Neural progenitor cell (in vitro differentiated cells): ENCODE results near the gene PEX14. TPM values are rescaled to one million over a fixed set of nuclear protein-coding genes. Genes with fewer than 3 reads are reported as not detected.

Source experiments
- DNase-seq: peaks from one replicate; pipeline ENCODE4 v3.0.0-alpha.2; 2016; ENCODE audit warnings: low spot score
- H2AFZ ChIP-seq: fragments of 200-600 bp; sonication (generic); replicated peaks from 2 replicates; pipeline ENCODE4 v1.6.1; 2016; ENCODE audit warnings: antibody characterized with exemption
- H3F3A ChIP-seq: fragments of 200-600 bp; sonication (generic); 2 replicates; pipeline ENCODE4 v1.6.1; 2016; ENCODE audit warnings: antibody characterized with exemption, low read depth
- H3K27ac ChIP-seq: fragments of 200-600 bp; sonication (generic); 2 replicates; pipeline ENCODE4 v1.5.1; 2016; ENCODE audit warnings: mild to moderate bottlenecking
- H3K27me3 ChIP-seq: fragments of 200-600 bp; sonication (generic); 2 replicates; pipeline ENCODE4 v1.6.1; 2016; ENCODE audit warnings: mild to moderate bottlenecking, moderate library complexity
- H3K36me3 ChIP-seq: fragments of 200-600 bp; sonication (generic); 2 replicates; pipeline ENCODE4 v1.5.1; 2016
- H3K4me1 ChIP-seq: fragments of 200-600 bp; sonication (generic); 2 replicates; pipeline ENCODE4 v1.6.1; 2016; ENCODE audit warnings: mixed run types
- H3K4me2 ChIP-seq: fragments of 200-600 bp; sonication (generic); 2 replicates; pipeline ENCODE4 v1.6.1; 2016
- H3K4me3 ChIP-seq: fragments of 200-600 bp; sonication (generic); 2 replicates; pipeline ENCODE4 v1.5.1; 2016
- H3K79me2 ChIP-seq: fragments of 200-600 bp; sonication (generic); 2 replicates; pipeline ENCODE4 v1.6.1; 2016; ENCODE audit warnings: low read depth
- H3K9ac ChIP-seq: fragments of 200-600 bp; sonication (generic); 2 replicates; pipeline ENCODE4 v1.6.1; 2016
- H3K9me3 ChIP-seq: fragments of 200-600 bp; sonication (generic); 2 replicates; pipeline ENCODE4 v1.5.1; 2016; ENCODE audit warnings: low read depth
- H4K20me1 ChIP-seq: fragments of 200-600 bp; sonication (generic); 2 replicates; pipeline ENCODE4 v1.6.1; 2016; ENCODE audit warnings: low read depth
- H3K27ac Mint-ChIP-seq: 3 replicates; pipeline ENCODE4 v1.8.0; 2021; ENCODE audit warnings: mixed read lengths
- H3K27me3 Mint-ChIP-seq: 2 replicates; pipeline ENCODE4 v1.8.0; 2022; ENCODE audit warnings: low read depth, mild to moderate bottlenecking, inconsistent platforms, moderate library complexity, mixed read lengths; ENCODE audit not compliant: insufficient read depth
- H3K36me3 Mint-ChIP-seq: 3 replicates; pipeline ENCODE4 v1.8.0; 2021; ENCODE audit warnings: mixed read lengths
- H3K4me1 Mint-ChIP-seq: 3 replicates; pipeline ENCODE4 v1.8.0; 2021; ENCODE audit warnings: mixed read lengths
- H3K4me3 Mint-ChIP-seq: 3 replicates; pipeline ENCODE4 v1.8.0; 2021; ENCODE audit warnings: mild to moderate bottlenecking, moderate library complexity, mixed read lengths
- H3K9me3 Mint-ChIP-seq: 3 replicates; pipeline ENCODE4 v1.8.0; 2020; ENCODE audit warnings: mixed read lengths
- CTCF ChIP-seq: fragments of 200-600 bp; sonication (generic); IDR thresholded peaks from 2 replicates; pipeline ENCODE4 v1.5.1; 2017; ENCODE audit warnings: antibody characterized with exemption, mild to moderate bottlenecking
- EZH2 ChIP-seq: fragments of 200-600 bp; sonication (generic); IDR thresholded peaks from 2 replicates; pipeline ENCODE4 v1.6.1; 2017; ENCODE audit warnings: antibody characterized with exemption, mild to moderate bottlenecking, moderate library complexity
- EZH2phosphoT487 ChIP-seq: fragments of 200-600 bp; sonication (generic); IDR thresholded peaks from 2 replicates; pipeline ENCODE4 v1.6.1; 2017; ENCODE audit warnings: antibody characterized with exemption
- total RNA-seq: library from RNA; depleted of rRNA; stranded (reverse); fragments of >200 nt; gene quantifications from 2 replicates; pipeline ENCODE4 v1.2.3, GENCODE V29; 2015; ENCODE audit warnings: low replicate concordance

Gene PEX14
- total RNA-seq, 1 donor from 2014 or later, result 9.3 TPM

DNA sequence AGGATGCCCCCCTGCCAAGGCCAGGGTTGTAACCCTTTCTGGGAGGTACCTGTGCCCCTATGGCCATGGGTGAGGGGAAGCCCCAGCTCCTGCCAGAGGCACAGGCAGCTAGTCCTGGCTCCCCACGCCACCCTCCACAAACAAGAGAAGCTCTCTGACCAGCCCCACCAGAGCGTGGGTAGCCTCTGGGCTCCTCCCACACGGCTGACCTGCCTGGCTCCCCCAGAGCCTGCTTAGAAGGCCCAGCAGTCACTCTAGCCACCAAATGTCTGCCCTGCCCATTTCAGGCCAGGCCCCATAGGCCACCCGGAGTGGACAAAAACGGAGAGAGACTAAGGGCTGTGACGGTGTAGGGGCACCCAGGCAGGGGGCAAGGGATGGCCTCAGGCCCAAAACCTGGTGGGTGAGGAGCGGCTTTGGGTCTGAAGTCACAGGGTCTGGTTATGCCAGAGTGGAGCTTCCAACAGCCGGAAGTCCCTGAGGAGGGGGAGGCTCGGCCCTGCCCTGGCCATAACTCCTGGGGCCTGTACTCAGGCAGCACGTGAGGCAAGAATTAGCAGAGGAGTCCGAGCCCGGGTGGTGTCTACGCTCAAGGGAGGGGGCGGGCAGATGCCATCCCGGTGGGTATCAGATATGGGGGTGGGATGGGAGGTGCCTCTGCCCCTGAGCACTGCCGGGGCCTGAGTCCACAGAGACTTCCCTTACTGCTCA is 166.2 kb downstream of the PEX14 start:
- Mint-ChIP-seq H3K27ac (peak overlapping the region; percentile 74), H3K9me3 (no peaks in the 10 kb centered on the region), H3K4me3 (no peak overlapping the region), H3K4me1 (peaks cover 12% of the 10 kb centered on the region), H3K36me3 (peaks cover 17% of the 10 kb centered on the region), H3K27me3 (peaks cover 26% of the 10 kb centered on the region)
- H3K9ac ChIP-seq, result no peak overlapping the region
- no peak overlapping the region for H3K4me2 ChIP-seq
- H4K20me1 ChIP-seq, result peaks cover 28% of the 10 kb centered on the region
- H3K4me1 ChIP-seq, result peaks cover 7% of the 10 kb centered on the region
- H3K9me3 ChIP-seq, result no peaks in the 10 kb centered on the region
- DNase-seq, result no peak
- no peaks in the 10 kb centered on the region for H3K79me2 ChIP-seq
- H3K4me3 ChIP-seq, result no peak overlapping the region
- no peaks in the 10 kb centered on the region for H3K36me3 ChIP-seq
- no peak overlapping the region for H2AFZ ChIP-seq
- H3F3A ChIP-seq, result peaks cover 16% of the 10 kb centered on the region
- H3K27ac ChIP-seq, result no peak overlapping the region
- H3K27me3 ChIP-seq, result peaks cover 41% of the 10 kb centered on the region
- no peak for TF ChIP-seq EZH2
- no peak for TF ChIP-seq EZH2phosphoT487
- no peak for TF ChIP-seq CTCF

DNA sequence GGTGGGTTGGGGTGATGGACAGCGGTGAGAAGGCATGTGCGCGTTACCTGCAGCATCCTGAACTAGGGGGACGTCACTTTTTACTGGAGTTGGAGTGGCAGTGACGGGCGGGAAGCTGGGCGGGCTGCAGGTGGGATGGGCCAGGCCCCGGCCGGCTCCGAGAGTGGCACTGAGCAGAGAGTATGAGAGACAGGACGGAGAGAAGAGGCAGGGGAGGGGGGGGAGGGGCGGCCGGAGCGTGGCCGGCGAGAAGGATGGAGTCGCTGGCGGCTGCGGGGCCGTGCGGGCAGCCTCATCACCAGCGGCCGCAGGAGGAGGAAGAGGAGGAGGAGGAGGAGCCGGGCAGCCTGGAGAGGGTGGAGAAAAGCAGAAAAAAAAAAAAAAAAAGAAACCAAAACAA is 167.2 kb downstream of the PEX14 start:
- H3K4me3 ChIP-seq, result no peak overlapping the region
- H4K20me1 ChIP-seq, result peaks cover 28% of the 10 kb centered on the region
- peaks cover 18% of the 10 kb centered on the region for H3K36me3 Mint-ChIP-seq
- H3K9me3 Mint-ChIP-seq, result no peaks in the 10 kb centered on the region
- H3K4me1 ChIP-seq, result peaks cover 10% of the 10 kb centered on the region
- H3K9ac ChIP-seq, result no peak overlapping the region
- H3K9me3 ChIP-seq, result no peaks in the 10 kb centered on the region
- H3F3A ChIP-seq, result peaks cover 16% of the 10 kb centered on the region
- H3K27ac Mint-ChIP-seq, result no peak overlapping the region
- no peaks in the 10 kb centered on the region for H3K36me3 ChIP-seq
- no peak overlapping the region for H3K27ac ChIP-seq
- peaks cover 24% of the 10 kb centered on the region for H3K27me3 Mint-ChIP-seq
- H3K4me1 Mint-ChIP-seq, result peaks cover 12% of the 10 kb centered on the region
- no peak overlapping the region for H3K4me2 ChIP-seq
- H3K79me2 ChIP-seq, result no peaks in the 10 kb centered on the region
- H2AFZ ChIP-seq, result no peak overlapping the region
- no peak overlapping the region for H3K4me3 Mint-ChIP-seq
- DNase-seq, result no peak
- TF ChIP-seq EZH2phosphoT487, result no peak
- no peak for TF ChIP-seq EZH2
- TF ChIP-seq CTCF, result no peak
- peaks cover 39% of the 10 kb centered on the region for H3K27me3 ChIP-seq

- TF ChIP-seq EZH2 (no peak), CTCF (no peak), EZH2phosphoT487 (no peak)
- H3K4me3 Mint-ChIP-seq, result no peak overlapping the region
- H3K27me3 ChIP-seq, result peaks cover 34% of the 10 kb centered on the region
- H3K36me3 ChIP-seq, result no peaks in the 10 kb centered on the region
- H3K36me3 Mint-ChIP-seq, result peaks cover 15% of the 10 kb centered on the region
- peaks cover 12% of the 10 kb centered on the region for H3F3A ChIP-seq
- H3K27ac Mint-ChIP-seq, result no peak overlapping the region
- H2AFZ ChIP-seq, result no peak overlapping the region
- H3K9ac ChIP-seq, result no peak overlapping the region
- H3K9me3 Mint-ChIP-seq, result no peaks in the 10 kb centered on the region
- peaks cover 28% of the 10 kb centered on the region for H4K20me1 ChIP-seq
- H3K4me1 ChIP-seq, result peaks cover 10% of the 10 kb centered on the region
- H3K4me1 Mint-ChIP-seq, result peaks cover 11% of the 10 kb centered on the region
- no peak overlapping the region for H3K4me3 ChIP-seq
- H3K9me3 ChIP-seq, result no peaks in the 10 kb centered on the region
- no peak overlapping the region for H3K27ac ChIP-seq
- H3K4me2 ChIP-seq, result no peak overlapping the region
- no peaks in the 10 kb centered on the region for H3K79me2 ChIP-seq
- DNase-seq, result no peak
- H3K27me3 Mint-ChIP-seq, result peaks cover 21% of the 10 kb centered on the region
Observed at GRCh38 chr1:10642403-10643080, 167.8 kb downstream of the PEX14 start.
